OCI-LY7 (cell line): ENCODE results near the gene ZW10. TPM values are rescaled to one million over a fixed set of nuclear protein-coding genes. Genes with fewer than 3 reads are reported as not detected.
"Not testable (repeated sequence)": the region's sequence is repeated elsewhere in the genome, so short reads cannot be mapped to it uniquely, and the experiment has no call there.

Experiments used
- BruUV-seq: library from RNA; stranded (reverse); fragments of 400-500 nt; replicated peaks from 2 replicates; lab custom pipeline; 2021; lab: Mats Ljungman, UMichigan
- CTCF ChIA-PET: fragments of 300-600 bp; sonication (Branson Sonifier 250); formaldehyde crosslinking; loops from one replicate; lab custom pipeline; 2022; ENCODE audit warnings: antibody characterized with exemption; ENCODE audit not compliant: unreplicated experiment; lab: Charles Lee
- POLR2A ChIA-PET: fragments of 300-600 bp; sonication (Branson Sonifier 250); formaldehyde crosslinking; loops from one replicate; lab custom pipeline; 2022; ENCODE audit warnings: antibody characterized with exemption; lab: Charles Lee
- DNase-seq: peaks from one replicate; pipeline ENCODE4 v3.0.0-alpha.2; 2015; ENCODE audit warnings: low spot score
- H2AFZ ChIP-seq: fragments of 200-600 bp; sonication (generic), shearing (Covaris generic); 2 replicates; pipeline ENCODE4 v1.6.1; 2014; ENCODE audit warnings: mild to moderate bottlenecking, antibody characterized with exemption, low read length, moderate library complexity
- H3K27ac ChIP-seq: fragments of 200-600 bp; sonication (generic); 2 replicates; pipeline ENCODE4 v1.5.1; 2014; ENCODE audit warnings: mixed run types, low read depth, mild to moderate bottlenecking, moderate library complexity, low read length, inconsistent platforms; ENCODE audit not compliant: poor library complexity, severe bottlenecking
- H3K36me3 ChIP-seq: fragments of 200-600 bp; sonication (generic); 2 replicates; pipeline ENCODE4 v1.6.1; 2014; ENCODE audit warnings: mild to moderate bottlenecking, antibody characterized with exemption, low read length, moderate library complexity, mixed read lengths; ENCODE audit not compliant: insufficient read depth
- H3K4me1 ChIP-seq: fragments of 200-600 bp; sonication (generic); 2 replicates; pipeline ENCODE4 v1.5.1; 2014; ENCODE audit warnings: mild to moderate bottlenecking, low read length; ENCODE audit not compliant: insufficient read depth, poor library complexity, severe bottlenecking
- H3K4me2 ChIP-seq: fragments of 200-600 bp; sonication (generic); 2 replicates; pipeline ENCODE4 v1.6.1; 2014; ENCODE audit warnings: mild to moderate bottlenecking, low read length
- H3K4me3 ChIP-seq: fragments of 200-600 bp; sonication (generic); 2 replicates; pipeline ENCODE4 v1.5.1; 2014; ENCODE audit warnings: mild to moderate bottlenecking, low read depth, low read length; ENCODE audit not compliant: poor library complexity, severe bottlenecking
- H3K79me2 ChIP-seq: fragments of 200-600 bp; sonication (generic); 2 replicates; pipeline ENCODE4 v1.6.1; 2016; ENCODE audit warnings: low read depth, mild to moderate bottlenecking, low read length, moderate library complexity, mixed read lengths; ENCODE audit not compliant: insufficient read depth
- H3K9me2 ChIP-seq: fragments of 200-600 bp; sonication (generic); 2 replicates; pipeline ENCODE4 v1.6.1; 2016; ENCODE audit warnings: mild to moderate bottlenecking, low read length, mixed read lengths; ENCODE audit not compliant: insufficient read depth
- H3K9me3 ChIP-seq: fragments of 200-600 bp; sonication (generic); 2 replicates; pipeline ENCODE4 v1.6.1; 2014; ENCODE audit warnings: mild to moderate bottlenecking, mixed run types, low read length, mixed read lengths
- H4K20me1 ChIP-seq: fragments of 200-600 bp; sonication (generic); 2 replicates; pipeline ENCODE4 v1.6.1; 2014; ENCODE audit warnings: mild to moderate bottlenecking, antibody characterized with exemption, low read length, moderate library complexity, mixed read lengths; ENCODE audit not compliant: insufficient read depth
- EZH2phosphoT487 ChIP-seq: fragments of 200-600 bp; sonication (generic); IDR thresholded peaks from 2 replicates; pipeline ENCODE4 v1.6.1; 2018; ENCODE audit warnings: low read depth, borderline replicate concordance, mild to moderate bottlenecking, mixed run types, antibody characterized with exemption, low read length, moderate library complexity, mixed read lengths
- intact Hi-C: fragments of 100-400 bp; cut with micrococcal nuclease; formaldehyde crosslinking; loops from one replicate; pipeline ENCODE4 v1.10.0; 2022; ENCODE audit not compliant: unreplicated experiment
- total RNA-seq, 2 experiments: library from RNA; depleted of rRNA in 1 of 2; stranded (reverse); fragments of >200 nt in 1 of 2; shearing (Covaris generic) in 1 of 2; gene quantifications; 2 replicates each; pipeline ENCODE4 v1.2.3, GENCODE V29; 2014 to 2022
- TF ChIP-seq, protein P1 (sequence below): fragments of 200-600 bp; sonication (generic); conservative IDR thresholded peaks from 2 replicates; pipeline ENCODE4 v1.5.1; 2014; ENCODE audit warnings: mild to moderate bottlenecking, antibody characterized with exemption, low read length, moderate library complexity, mixed read lengths

The ZW10 gene
- total RNA-seq, 2 experiments from 2014 or later = 18.9 to 19.9 TPM

DNA sequence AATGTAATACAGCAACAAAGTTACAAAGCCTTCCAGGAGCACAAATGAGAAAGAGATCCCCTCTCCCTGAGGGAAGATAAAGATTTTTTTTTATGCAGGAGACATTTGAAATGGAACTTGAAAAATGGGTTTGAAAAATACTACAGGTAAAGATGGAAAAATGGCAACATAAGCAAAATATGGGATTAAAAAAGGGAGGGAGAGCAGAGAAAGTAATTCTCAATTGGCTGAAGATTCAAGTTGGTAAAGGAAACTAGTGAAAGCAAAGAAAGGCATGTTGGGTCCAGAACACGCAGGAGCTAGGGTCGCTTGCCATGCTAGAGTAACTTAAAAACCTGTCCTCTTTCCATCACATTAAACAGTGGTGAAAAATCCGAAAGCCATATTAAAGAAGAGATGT is 1.5 kb downstream of the ZW10 start:
- H3K36me3 ChIP-seq = peaks cover 43% of the 10 kb centered on the region
- POLR2A ChIA-PET = interaction anchor here (0.7 kb wide), 1 partner anchor 12 kb away, joined by 3 read pairs; no protein-coding TSS in a partner anchor

DNA sequence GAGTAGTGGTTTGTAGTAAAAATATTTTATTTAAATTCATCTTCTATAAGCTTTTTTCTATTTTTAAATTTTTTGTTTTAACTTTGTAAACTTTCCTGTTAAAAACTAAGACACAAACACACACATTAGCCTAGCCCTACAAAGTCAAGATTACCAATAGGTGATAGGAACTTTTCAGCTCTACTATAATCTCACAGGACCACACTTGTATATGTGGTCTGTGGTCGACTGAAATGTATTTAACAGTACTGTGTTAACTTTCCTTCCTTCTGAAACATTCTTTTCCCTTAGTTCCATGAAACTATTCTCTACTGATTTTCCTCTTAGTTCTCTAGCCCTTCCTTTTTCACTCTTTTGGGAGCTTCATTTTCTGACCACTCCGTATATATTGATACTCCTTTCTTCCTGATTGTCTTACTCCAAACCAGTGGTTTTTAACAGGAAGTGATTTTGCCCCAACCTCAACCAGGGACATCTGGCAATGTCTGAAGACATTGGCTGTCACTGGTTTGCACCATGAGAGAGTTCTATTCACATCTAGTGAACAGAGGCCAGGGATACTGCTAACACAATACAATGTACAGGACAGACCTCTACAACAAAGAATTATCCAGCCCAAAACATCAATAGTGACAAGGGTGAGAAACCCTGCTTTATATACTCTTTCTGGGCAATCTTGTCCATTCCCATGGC is 8.8 kb downstream of the ZW10 start:
- BruUV-seq = no TSS peak
- no peak overlapping the region for H3K4me2 ChIP-seq
- no peak overlapping the region for H2AFZ ChIP-seq
- ChIA-PET POLR2A (no interaction called here), CTCF (no interaction called here)
- H3K4me1 ChIP-seq = no peaks in the 10 kb centered on the region
- no peaks in the 10 kb centered on the region for H3K9me2 ChIP-seq
- H3K27ac ChIP-seq = no peak overlapping the region
- H3K79me2 ChIP-seq = no peaks in the 10 kb centered on the region
- intact Hi-C loops = no loop called here
- TF ChIP-seq, protein P1, sequence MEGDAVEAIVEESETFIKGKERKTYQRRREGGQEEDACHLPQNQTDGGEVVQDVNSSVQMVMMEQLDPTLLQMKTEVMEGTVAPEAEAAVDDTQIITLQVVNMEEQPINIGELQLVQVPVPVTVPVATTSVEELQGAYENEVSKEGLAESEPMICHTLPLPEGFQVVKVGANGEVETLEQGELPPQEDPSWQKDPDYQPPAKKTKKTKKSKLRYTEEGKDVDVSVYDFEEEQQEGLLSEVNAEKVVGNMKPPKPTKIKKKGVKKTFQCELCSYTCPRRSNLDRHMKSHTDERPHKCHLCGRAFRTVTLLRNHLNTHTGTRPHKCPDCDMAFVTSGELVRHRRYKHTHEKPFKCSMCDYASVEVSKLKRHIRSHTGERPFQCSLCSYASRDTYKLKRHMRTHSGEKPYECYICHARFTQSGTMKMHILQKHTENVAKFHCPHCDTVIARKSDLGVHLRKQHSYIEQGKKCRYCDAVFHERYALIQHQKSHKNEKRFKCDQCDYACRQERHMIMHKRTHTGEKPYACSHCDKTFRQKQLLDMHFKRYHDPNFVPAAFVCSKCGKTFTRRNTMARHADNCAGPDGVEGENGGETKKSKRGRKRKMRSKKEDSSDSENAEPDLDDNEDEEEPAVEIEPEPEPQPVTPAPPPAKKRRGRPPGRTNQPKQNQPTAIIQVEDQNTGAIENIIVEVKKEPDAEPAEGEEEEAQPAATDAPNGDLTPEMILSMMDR = no peak
- no peak for TF ChIP-seq EZH2phosphoT487
- peaks cover 75% of the 10 kb centered on the region for H3K36me3 ChIP-seq
- H3K4me3 ChIP-seq = no peak overlapping the region
- H4K20me1 ChIP-seq = 0 out of 2 replicates have a peak, but pooled peaks cover 4% of the 10 kb centered on the region
- no peak for DNase-seq
- no peaks in the 10 kb centered on the region for H3K9me3 ChIP-seq

More for the DNA sequence above, 1.5 kb downstream of the ZW10 start:
- BruUV-seq = no TSS peak
- DNase-seq = no peak
- Histone ChIP-seq H3K9me3 (no peaks in the 10 kb centered on the region), H3K9me2 (no peaks in the 10 kb centered on the region), H3K4me1 (peaks cover 15% of the 10 kb centered on the region), H3K27ac (no peak overlapping the region), H2AFZ (no peak overlapping the region), H3K79me2 (peaks cover 24% of the 10 kb centered on the region; the same call in 1 of the 2 replicates), H3K4me3 (peak overlapping the region; percentile 99), H3K4me2 (peak overlapping the region; percentile 72), H4K20me1 (no peaks in the 10 kb centered on the region)
- TF ChIP-seq EZH2phosphoT487 = no peak
- TF ChIP-seq, protein P1 = no peak
- intact Hi-C loops = loop anchor here (2.0 kb wide), 1 partner anchor 103 kb away; the partner anchor contains the start of gene USP28
- CTCF ChIA-PET = no interaction called here

DNA sequence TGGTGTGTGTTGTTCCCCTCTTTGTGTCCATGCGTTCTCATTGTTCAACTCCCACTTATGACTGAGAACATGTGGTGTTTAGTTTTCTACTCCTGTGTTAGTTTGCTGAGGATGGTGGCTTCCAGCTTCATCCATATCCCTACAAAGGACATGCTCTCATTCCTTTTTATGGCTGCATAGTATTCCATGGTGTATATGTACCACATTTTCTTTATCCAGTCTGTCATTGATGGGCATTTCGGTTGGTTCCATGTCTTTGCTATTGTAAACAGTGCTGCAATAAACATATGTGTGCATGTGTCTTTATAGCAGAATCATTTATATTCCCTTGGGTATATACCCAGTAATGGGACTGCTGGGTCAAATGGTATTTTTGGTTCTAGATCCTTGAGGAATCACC is 10.5 kb downstream of the ZW10 start:
- DNase-seq, H3K4me2 ChIP-seq, H3K9me2 ChIP-seq, CTCF ChIA-PET, H3K4me1 ChIP-seq, intact Hi-C loops, BruUV-seq, POLR2A ChIA-PET, H3K9me3 ChIP-seq, H2AFZ ChIP-seq, H3K79me2 ChIP-seq, H3K27ac ChIP-seq, H3K4me3 ChIP-seq, H4K20me1 ChIP-seq: not testable (repeated sequence)
- H3K36me3 ChIP-seq = peaks cover 78% of the 10 kb centered on the region
